ENCODE data around the gene TRIM65. TPM values are rescaled to one million over a fixed set of nuclear protein-coding genes. Genes with fewer than 3 reads are reported as not detected.
"Not testable (repeated sequence)": the region's sequence is repeated elsewhere in the genome, so short reads cannot be mapped to it uniquely, and the experiment has no call there.

The TRIM65 gene
- total RNA-seq, 1 donor from 2014 or later = 24.7 TPM

- no peak for DNase-seq (ENCODE audit: low read depth)
- H3K4me3 ChIP-seq (ENCODE audit: low read depth, low read length) = no peak overlapping the region
- no peak for TF ChIP-seq CTCF (conservative IDR thresholded peaks at IDR 0.05; ENCODE audit: low read depth, low read length)
Observed at GRCh38 chr17:75891605-75892555, 4.9 kb downstream of the TRIM65 start.

GRCh38 chr17:75891022-75891604, 5.6 kb downstream of the TRIM65 start:
- no peak for DNase-seq (ENCODE audit: low read depth)
- TF ChIP-seq CTCF (conservative IDR thresholded peaks at IDR 0.05; ENCODE audit: low read depth, low read length) = no peak
- H3K4me3 ChIP-seq (ENCODE audit: low read depth, low read length) = no peak overlapping the region

- TF ChIP-seq CTCF (conservative IDR thresholded peaks at IDR 0.05; ENCODE audit: low read depth, low read length) = no peak
- no peak for DNase-seq (ENCODE audit: low read depth)
Observed at GRCh38 chr17:75889454-75889853, 7.3 kb downstream of the TRIM65 start.

GRCh38 chr17:75888484-75888883, 8.3 kb downstream of the TRIM65 start:
- no peak for TF ChIP-seq CTCF (conservative IDR thresholded peaks at IDR 0.05; ENCODE audit: low read depth, low read length)
- no peak for DNase-seq (ENCODE audit: low read depth)
- H3K4me3 ChIP-seq (ENCODE audit: low read depth, low read length) = no peak overlapping the region

More at GRCh38 chr17:75889454-75889853, 7.3 kb downstream of the TRIM65 start:
- no peak overlapping the region for H3K4me3 ChIP-seq (ENCODE audit: low read depth, low read length)

GRCh38 chr17:75885860-75886259, 10.9 kb downstream of the TRIM65 start:
- DNase-seq (ENCODE audit: low read depth); H3K4me3 ChIP-seq (ENCODE audit: low read depth, low read length): not testable (repeated sequence)

- no peak for DNase-seq (ENCODE audit: low read depth)
- no peak overlapping the region for H3K4me3 ChIP-seq (ENCODE audit: low read depth, low read length)
- TF ChIP-seq CTCF (conservative IDR thresholded peaks at IDR 0.05; ENCODE audit: low read depth, low read length) = no peak
Observed at GRCh38 chr17:75885431-75885830, 11.3 kb downstream of the TRIM65 start.

- DNase-seq (ENCODE audit: low read depth) = no peak
- TF ChIP-seq CTCF (conservative IDR thresholded peaks at IDR 0.05; ENCODE audit: low read depth, low read length) = no peak
- H3K4me3 ChIP-seq (ENCODE audit: low read depth, low read length) = no peak overlapping the region
Observed at GRCh38 chr17:75881678-75882454, 14.9 kb downstream of the TRIM65 start.
